Neutrophil (primary cell): Measurements from ENCODE around the gene SFPQ.

Experiments used
- H3K27ac ChIP-seq: fragments of 200-600 bp; sonication (generic); 2 replicates; pipeline ENCODE4 v1.5.1; 2016; ENCODE audit warnings: mild to moderate bottlenecking, moderate library complexity
- H3K27me3 ChIP-seq: fragments of 200-600 bp; sonication (generic); 2 replicates; pipeline ENCODE4 v1.6.0; 2016; ENCODE audit warnings: mild to moderate bottlenecking
- H3K36me3 ChIP-seq: fragments of 200-600 bp; sonication (generic); 2 replicates; pipeline ENCODE4 v1.5.1; 2017
- H3K4me1 ChIP-seq, 2 experiments: fragments of 200-600 bp in 1 of 2; sonication (generic) in 1 of 2; 1 replicate in 1 of 2; 2 replicates in 1 of 2; pipeline versions ENCODE4 v1.5.1 to v1.6.1; 2013 to 2016; ENCODE audit warnings: low read depth in 1 of 2, low read length in 1 of 2, mild to moderate bottlenecking in 1 of 2, moderate library complexity in 1 of 2; ENCODE audit not compliant: control insufficient read depth in 1 of 2, insufficient read depth in 1 of 2
- H3K4me3 ChIP-seq, 2 experiments: fragments of 200-600 bp in 1 of 2; sonication (generic) in 1 of 2; 1 replicate in 1 of 2; 2 replicates in 1 of 2; pipeline ENCODE4 v1.5.1; 2013 to 2016; ENCODE audit warnings: low read depth in 1 of 2, low read length in 1 of 2, mild to moderate bottlenecking in 1 of 2, moderate library complexity in 1 of 2
- H3K9me3 ChIP-seq: fragments of 200-600 bp; sonication (generic); 2 replicates; pipeline ENCODE4 v1.5.1; 2016
- TF ChIP-seq, protein P1 (sequence below): fragments of 200-600 bp; sonication (generic); IDR thresholded peaks from 2 replicates; pipeline ENCODE4 v1.5.1; 2016; ENCODE audit warnings: antibody characterized with exemption

SFPQ gene

DNA sequence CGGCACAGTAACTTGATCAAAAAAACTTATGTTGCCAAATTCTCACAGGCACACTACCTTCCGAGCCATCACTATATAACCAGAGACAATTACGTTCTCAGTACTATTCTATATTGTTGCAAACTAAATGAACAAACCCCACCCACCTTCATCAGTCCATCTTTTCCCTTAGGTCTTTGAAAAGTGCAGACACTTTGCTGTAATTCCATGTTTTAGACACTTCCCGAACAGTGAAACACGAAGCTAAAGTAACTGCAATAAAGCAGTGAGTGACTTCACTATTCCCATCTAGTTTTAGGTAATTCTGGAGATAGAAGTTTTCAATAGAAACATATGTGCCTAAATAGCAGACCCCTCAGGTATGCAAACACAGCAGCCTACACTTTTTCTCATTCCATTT, 7.7 kb downstream of the SFPQ start:
- peaks cover 100% of the 10 kb centered on the region for H3K36me3 ChIP-seq
- peaks cover 3 to 6% of the 10 kb centered on the region in 2 experiments for H3K4me1 ChIP-seq

DNA sequence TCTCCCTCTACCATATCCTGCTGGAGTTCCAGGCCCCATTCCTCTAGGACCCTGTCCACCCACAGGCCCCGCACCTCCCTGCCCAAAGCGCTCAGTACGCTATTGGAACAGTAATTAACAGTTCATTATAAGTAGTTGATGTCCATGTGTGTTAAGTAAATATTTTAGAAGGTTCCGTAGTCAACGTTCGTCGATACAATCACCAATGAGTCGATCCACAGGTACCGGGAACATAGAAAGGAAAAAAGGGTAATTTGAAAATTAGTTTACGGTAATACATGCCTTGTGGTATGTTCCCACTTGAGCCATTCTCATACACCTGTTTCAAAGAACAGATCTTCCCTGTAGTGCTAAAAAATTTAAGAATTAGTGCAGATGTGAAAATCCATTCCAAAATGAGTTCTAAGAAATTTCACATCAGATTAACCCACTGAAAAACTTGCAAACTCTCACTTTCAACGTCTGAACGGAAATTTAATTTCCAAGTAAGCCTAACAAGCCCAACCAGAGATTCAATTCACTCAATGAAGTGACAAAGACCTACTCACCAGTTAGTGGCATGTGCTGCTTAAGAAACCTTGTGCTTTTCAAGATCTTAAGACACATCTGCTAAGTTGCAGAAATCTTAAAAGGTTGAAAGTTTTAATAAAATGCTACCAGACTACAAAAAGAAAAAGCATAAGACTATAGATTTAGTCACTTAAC, 8.3 kb downstream of the SFPQ start:
- H3K4me1 ChIP-seq: peaks cover 0 to 2% of the 10 kb centered on the region in 2 experiments
- no peaks in the 10 kb centered on the region for H3K27me3 ChIP-seq
- H3K4me3 ChIP-seq: no peak overlapping the region

More for the DNA sequence above, 7.7 kb downstream of the SFPQ start:
- TF ChIP-seq, protein P1, sequence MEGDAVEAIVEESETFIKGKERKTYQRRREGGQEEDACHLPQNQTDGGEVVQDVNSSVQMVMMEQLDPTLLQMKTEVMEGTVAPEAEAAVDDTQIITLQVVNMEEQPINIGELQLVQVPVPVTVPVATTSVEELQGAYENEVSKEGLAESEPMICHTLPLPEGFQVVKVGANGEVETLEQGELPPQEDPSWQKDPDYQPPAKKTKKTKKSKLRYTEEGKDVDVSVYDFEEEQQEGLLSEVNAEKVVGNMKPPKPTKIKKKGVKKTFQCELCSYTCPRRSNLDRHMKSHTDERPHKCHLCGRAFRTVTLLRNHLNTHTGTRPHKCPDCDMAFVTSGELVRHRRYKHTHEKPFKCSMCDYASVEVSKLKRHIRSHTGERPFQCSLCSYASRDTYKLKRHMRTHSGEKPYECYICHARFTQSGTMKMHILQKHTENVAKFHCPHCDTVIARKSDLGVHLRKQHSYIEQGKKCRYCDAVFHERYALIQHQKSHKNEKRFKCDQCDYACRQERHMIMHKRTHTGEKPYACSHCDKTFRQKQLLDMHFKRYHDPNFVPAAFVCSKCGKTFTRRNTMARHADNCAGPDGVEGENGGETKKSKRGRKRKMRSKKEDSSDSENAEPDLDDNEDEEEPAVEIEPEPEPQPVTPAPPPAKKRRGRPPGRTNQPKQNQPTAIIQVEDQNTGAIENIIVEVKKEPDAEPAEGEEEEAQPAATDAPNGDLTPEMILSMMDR: no peak
- H3K27ac ChIP-seq: no peak overlapping the region
- no peaks in the 10 kb centered on the region for H3K9me3 ChIP-seq
- H3K4me3 ChIP-seq: no peak overlapping the region
- H3K27me3 ChIP-seq: no peaks in the 10 kb centered on the region

DNA sequence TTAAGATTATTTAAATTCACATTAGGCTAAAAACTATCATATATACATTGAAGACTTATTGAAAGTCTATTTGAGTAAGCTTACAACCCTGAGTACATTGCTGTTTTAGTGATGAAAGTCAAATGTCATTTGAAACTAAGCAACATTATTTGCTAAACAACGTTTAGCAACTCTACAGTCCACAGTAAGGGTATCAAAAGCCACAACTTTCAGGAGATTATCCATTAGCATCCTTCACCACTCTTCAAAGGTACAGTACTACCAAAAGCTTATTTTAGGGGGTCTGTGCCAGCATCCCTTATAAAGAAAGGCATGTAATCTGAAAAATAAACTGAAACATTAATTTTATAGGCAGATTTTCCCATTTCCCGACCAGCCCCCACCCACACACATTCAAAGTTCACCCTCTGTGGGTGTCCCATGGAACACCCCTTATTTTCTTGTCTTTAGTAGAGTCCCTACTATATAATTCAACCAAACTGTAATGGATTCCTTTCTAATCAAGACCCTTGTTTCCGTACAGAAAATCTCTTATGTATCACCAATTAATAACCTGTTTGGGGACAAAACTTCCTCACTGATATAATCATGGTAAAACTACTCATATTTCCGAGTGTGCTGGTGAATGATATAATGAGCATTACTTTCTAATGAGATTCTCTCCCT, 11.0 kb downstream of the SFPQ start:
- Histone ChIP-seq H3K36me3 (peaks cover 99% of the 10 kb centered on the region), H3K27ac (no peak overlapping the region), H3K4me3 (no peak overlapping the region), H3K9me3 (no peaks in the 10 kb centered on the region), H3K4me1 (no peaks in the 10 kb centered on the region), H3K27me3 (no peaks in the 10 kb centered on the region)
- TF ChIP-seq, protein P1: no peak

More for the DNA sequence above, 8.3 kb downstream of the SFPQ start:
- H3K36me3 ChIP-seq: peaks cover 100% of the 10 kb centered on the region
- H3K27ac ChIP-seq: no peak overlapping the region
- no peaks in the 10 kb centered on the region for H3K9me3 ChIP-seq
- TF ChIP-seq, protein P1: no peak

DNA sequence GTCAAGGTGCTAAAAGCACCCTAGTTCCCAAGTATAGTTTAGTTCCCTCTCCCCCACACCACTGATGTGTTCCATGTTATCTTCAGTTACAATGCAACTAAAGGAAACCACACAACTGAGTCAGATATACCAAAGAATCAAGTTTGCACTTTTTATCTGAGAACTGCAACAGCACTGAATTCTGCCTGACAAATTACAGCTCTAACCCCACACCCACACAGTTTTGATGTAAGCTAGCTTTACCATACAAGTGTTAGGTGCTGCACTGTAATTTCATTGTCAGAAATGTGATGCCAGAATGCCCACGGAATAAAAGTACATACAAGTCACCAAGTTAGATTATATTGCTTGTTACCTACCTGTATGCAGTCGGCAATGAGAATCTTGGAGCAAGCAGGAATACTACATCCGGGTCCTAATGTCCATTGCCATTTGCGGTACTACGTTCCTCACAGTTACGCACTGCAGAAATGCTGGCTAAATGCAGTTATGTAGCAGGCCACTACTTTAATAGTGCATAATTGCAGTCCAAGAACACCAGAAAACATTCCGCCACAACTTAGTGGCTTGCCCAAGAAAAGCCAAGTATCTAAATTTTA, 12.1 kb downstream of the SFPQ start:
- Histone ChIP-seq H3K27ac (no peak overlapping the region), H3K36me3 (peaks cover 99% of the 10 kb centered on the region), H3K4me1 (no peaks in the 10 kb centered on the region)

DNA sequence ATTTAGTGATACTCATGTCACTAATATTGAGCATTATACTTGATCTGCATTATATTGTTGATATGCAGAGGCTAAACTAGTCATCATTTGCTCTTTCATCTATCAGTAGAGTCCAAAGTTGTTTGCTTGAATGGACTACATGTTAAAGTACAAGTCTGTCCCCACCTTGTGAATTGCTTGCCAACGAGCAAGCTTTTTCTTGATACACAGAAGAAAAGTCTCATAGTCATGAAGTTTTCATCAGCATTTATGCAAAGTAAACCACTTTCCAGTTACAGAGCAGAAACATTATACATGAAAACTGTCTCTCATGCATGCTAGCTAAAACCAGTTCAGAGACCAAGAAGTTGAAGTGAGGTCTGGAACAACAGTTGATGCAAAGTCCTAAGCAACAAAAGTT, 13.0 kb downstream of the SFPQ start:
- no peak overlapping the region for H3K4me3 ChIP-seq
- H3K9me3 ChIP-seq: no peaks in the 10 kb centered on the region
- no peaks in the 10 kb centered on the region for H3K27me3 ChIP-seq
- TF ChIP-seq, protein P1: no peak
- peak overlapping the region; percentile 3 for H3K27ac ChIP-seq
- H3K36me3 ChIP-seq: peaks cover 99% of the 10 kb centered on the region
- no peaks in the 10 kb centered on the region for H3K4me1 ChIP-seq

More for the DNA sequence above, 12.1 kb downstream of the SFPQ start:
- no peaks in the 10 kb centered on the region for H3K9me3 ChIP-seq
- H3K4me3 ChIP-seq: no peak overlapping the region
- TF ChIP-seq, protein P1: no peak
- no peaks in the 10 kb centered on the region for H3K27me3 ChIP-seq
